ENCODE data around the gene QDPR.

- TF ChIP-seq CTCF (IDR thresholded peaks at IDR 0.05; ENCODE audit: insufficient read depth, low read depth, low read length), result no peak
- TF ChIP-seq EZH2 (IDR thresholded peaks at IDR 0.05; ENCODE audit: insufficient read depth, low read length), result no peak
Observed at GRCh38 chr4:17535242-17535641, 23.4 kb upstream of the QDPR start.

Measured in astrocyte (in vitro differentiated cells and primary cell).